ENCODE results near the gene P2RY2. TPM values are rescaled to one million over a fixed set of nuclear protein-coding genes. Genes with fewer than 3 reads are reported as not detected.

Gene P2RY2
- total RNA-seq, 2 donors from 2014 or later = 2.0 to 2.1 TPM

DNA sequence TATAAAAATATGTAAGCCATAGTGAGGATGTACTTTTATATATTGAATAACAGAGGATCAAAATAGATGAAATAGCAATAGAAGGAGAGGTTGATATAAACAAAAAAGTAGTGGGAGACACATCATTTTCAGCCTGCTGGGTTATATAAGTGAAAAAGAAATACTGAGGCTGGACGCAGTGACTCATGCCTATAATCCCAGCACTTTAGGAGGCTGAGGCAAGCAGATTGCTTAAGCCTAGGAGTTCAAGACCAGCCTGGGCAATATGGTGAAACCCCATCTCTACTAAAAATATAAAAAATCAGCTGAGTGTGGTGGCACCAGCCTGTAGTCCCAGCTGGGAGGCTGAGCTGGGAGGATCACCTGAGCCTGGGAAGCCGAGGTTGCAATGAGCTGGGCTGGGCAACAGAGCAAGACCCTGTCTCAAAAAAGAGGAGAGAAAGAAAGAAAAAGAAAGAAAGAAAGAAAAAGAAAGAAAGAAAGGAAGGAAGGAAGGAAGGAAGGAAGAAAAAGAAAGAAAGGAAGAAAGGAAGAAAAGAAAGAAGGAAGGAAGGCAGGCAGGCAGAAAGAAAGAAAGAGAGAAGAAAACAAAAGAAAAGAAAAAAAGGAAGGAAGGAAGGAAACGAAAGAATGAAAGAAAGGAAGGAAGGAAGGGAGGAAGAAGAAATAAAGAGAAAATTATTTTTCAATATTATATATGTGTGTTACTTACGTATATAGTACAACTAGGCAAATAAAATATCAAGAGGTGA, 7.0 kb upstream of the P2RY2 start:
- ATAC-seq (no peak), DNase-seq (no peak)
- Histone ChIP-seq H3K36me3 (replicated peaks in 1 of 2; ENCODE audit: insufficient read depth in 1 of 2, low read depth in 2 of 2) (no peaks in the 10 kb centered on the region), H3K27me3 (no peaks in the 10 kb centered on the region), H3K27ac (no peak overlapping the region), H3K4me3 (no peak overlapping the region), H3K9me3 (no peaks in the 10 kb centered on the region), H3K4me1 (no peaks in the 10 kb centered on the region)
- TF ChIP-seq POLR2A (IDR thresholded peaks at IDR 0.05) = no peak
- TF ChIP-seq, protein P1, sequence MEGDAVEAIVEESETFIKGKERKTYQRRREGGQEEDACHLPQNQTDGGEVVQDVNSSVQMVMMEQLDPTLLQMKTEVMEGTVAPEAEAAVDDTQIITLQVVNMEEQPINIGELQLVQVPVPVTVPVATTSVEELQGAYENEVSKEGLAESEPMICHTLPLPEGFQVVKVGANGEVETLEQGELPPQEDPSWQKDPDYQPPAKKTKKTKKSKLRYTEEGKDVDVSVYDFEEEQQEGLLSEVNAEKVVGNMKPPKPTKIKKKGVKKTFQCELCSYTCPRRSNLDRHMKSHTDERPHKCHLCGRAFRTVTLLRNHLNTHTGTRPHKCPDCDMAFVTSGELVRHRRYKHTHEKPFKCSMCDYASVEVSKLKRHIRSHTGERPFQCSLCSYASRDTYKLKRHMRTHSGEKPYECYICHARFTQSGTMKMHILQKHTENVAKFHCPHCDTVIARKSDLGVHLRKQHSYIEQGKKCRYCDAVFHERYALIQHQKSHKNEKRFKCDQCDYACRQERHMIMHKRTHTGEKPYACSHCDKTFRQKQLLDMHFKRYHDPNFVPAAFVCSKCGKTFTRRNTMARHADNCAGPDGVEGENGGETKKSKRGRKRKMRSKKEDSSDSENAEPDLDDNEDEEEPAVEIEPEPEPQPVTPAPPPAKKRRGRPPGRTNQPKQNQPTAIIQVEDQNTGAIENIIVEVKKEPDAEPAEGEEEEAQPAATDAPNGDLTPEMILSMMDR (IDR thresholded peaks at IDR 0.05) = no peak
- intact Hi-C loops (cut with DNase I) = no loop called here
- WGBS, 2 donors = 75 to 82% methylated on average over 4 of the region's 4 CpGs

- 77 to 89% methylated on average over 8 of the region's 8 CpGs for WGBS, 2 donors
These were observed 4.6 kb upstream of the P2RY2 start for GRCh38 chr11:73213196-73214143.

DNA sequence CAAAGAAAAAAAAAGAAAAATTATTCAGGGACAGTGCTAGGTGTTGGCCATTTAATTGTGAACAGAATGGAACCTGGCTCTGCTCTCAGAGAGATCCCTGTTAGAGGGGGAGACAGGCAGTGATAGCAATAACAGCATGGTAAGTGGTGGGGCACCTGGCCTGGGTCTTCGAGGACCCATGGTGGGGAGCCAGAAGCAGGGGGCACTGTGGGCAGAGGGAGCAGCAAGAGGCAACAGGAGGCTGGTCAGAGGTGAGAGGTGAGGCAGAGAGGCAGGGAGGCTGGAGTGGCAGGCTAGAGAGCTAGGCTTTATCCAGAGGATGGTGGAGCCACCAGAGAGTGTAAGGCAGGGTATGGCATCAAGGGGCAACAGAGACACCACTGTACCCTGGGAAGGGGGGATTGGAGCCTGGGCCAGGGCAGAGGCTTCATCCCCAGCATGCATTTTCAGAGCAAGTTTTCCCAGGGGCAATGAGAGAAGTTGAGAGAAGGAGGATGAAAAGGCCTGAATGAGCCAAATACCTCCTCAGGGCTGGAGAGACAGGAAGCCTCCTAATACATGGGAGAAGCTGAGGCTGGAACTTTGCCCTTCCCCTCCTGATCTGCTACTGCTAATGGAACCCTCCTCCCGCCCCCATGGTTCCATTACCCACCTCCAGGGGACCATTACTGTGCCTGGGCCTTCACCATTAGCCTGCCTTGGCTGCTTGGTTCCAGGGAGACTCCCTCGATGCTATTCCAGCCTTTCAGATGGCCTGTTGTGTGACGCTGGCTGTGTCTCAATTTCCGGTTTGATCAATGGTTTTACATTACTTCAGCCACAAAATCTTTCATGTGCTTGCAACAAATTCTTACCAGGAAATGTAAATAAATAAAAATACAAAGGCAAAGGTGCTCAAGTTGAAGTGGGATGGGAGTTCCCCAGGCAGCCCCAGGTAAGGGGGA, 2.6 kb upstream of the P2RY2 start:
- intact Hi-C loops (cut with DNase I) = no loop called here
- Histone ChIP-seq H3K4me1 (peaks cover 23% of the 10 kb centered on the region), H3K27ac (no peak overlapping the region), H3K9me3 (no peaks in the 10 kb centered on the region), H3K27me3 (no peaks in the 10 kb centered on the region), H3K36me3 (replicated peaks in 1 of 2; ENCODE audit: insufficient read depth in 1 of 2, low read depth in 2 of 2) (no peaks in the 10 kb centered on the region), H3K4me3 (no peak overlapping the region)
- no peak for ATAC-seq
- 81 to 83% methylated on average over 5 of the region's 5 CpGs for WGBS, 2 donors
- no peak for DNase-seq
- TF ChIP-seq POLR2A (IDR thresholded peaks at IDR 0.05) = no peak
- TF ChIP-seq, protein P1 (IDR thresholded peaks at IDR 0.05) = no peak

More at GRCh38 chr11:73213196-73214143, 4.6 kb upstream of the P2RY2 start:
- ATAC-seq (no peak), DNase-seq (no peak)
- intact Hi-C loops (cut with DNase I) = no loop called here
- no peak for TF ChIP-seq POLR2A (IDR thresholded peaks at IDR 0.05)
- TF ChIP-seq, protein P1 (IDR thresholded peaks at IDR 0.05) = no peak
- Histone ChIP-seq H3K27me3 (no peaks in the 10 kb centered on the region), H3K4me1 (peaks cover 18% of the 10 kb centered on the region), H3K4me3 (no peak overlapping the region), H3K9me3 (no peaks in the 10 kb centered on the region), H3K27ac (no peak overlapping the region), H3K36me3 (replicated peaks in 1 of 2; ENCODE audit: insufficient read depth in 1 of 2, low read depth in 2 of 2) (no peaks in the 10 kb centered on the region)

GRCh38 chr11:73216465-73216864, 1.6 kb upstream of the P2RY2 start:
- TF ChIP-seq, protein P1 (IDR thresholded peaks at IDR 0.05) = no peak
- TF ChIP-seq POLR2A (IDR thresholded peaks at IDR 0.05) = no peak
- Histone ChIP-seq H3K36me3 (replicated peaks in 1 of 2; ENCODE audit: insufficient read depth in 1 of 2, low read depth in 2 of 2) (no peaks in the 10 kb centered on the region), H3K27ac (no peak overlapping the region), H3K4me3 (no peak overlapping the region), H3K9me3 (no peaks in the 10 kb centered on the region), H3K4me1 (peaks cover 23% of the 10 kb centered on the region), H3K27me3 (no peaks in the 10 kb centered on the region)
- intact Hi-C loops (cut with DNase I) = no loop called here
- 71 to 90% methylated on average over 2 of the region's 2 CpGs for WGBS, 2 donors
- DNase-seq = no peak
- no peak for ATAC-seq
